Measurements from ENCODE around the gene TFEB.

The TFEB gene

DNA sequence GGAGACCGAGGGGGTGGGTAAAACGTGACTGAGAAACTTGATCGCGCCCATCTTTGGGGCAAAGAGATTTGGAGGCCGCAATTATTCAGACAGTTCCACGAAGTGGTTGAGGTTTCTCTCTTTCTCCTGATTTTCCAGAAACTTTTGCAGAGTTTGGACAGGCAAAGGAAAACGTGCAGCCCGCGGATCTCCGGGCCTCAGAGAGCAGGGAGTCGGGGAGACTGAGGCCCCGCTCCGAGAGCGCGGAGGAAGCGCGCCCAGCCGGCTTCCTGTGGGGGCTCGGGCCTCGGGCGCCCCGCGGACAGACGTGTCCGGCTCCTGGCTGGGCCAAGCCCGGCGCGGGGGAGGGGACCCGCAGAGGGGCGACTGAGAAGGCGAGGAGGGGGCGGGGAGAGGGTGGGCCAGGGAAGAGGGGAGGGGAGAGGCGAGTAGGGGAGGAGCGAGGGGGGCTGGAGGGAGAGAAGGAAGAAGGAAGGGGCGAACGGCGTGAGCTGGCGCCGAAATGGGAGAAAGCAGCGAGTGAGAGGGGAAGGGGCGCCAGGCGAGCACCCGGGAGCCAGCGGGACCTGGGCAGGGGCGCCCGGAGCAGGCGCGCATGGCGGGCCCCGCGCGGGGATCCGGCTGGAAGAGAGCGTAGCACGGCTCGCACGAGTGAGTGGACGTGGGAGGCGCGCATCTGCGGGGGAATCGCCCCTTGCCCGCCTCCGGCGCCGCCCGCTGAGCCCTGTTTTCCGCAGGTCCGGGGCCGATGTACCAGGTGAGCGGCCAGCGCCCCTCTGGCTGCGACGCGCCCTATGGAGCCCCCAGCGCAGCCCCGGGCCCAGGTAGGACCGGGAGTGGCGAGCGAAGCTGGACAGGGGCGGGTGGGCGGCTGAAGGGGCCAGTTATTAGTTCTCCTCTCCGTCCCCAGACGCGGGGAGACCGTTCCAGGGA, 97.1 kb downstream of the TFEB start, which contains the start of gene MDFI:
Gene MDFI, plus strand, starts transcription at position 467 of the 933 bp plus-strand sequence. Its CDS starts 282 bp downstream, at position 749.
- DNase-seq (ENCODE audit: low spot score): peak; percentile 83

DNA sequence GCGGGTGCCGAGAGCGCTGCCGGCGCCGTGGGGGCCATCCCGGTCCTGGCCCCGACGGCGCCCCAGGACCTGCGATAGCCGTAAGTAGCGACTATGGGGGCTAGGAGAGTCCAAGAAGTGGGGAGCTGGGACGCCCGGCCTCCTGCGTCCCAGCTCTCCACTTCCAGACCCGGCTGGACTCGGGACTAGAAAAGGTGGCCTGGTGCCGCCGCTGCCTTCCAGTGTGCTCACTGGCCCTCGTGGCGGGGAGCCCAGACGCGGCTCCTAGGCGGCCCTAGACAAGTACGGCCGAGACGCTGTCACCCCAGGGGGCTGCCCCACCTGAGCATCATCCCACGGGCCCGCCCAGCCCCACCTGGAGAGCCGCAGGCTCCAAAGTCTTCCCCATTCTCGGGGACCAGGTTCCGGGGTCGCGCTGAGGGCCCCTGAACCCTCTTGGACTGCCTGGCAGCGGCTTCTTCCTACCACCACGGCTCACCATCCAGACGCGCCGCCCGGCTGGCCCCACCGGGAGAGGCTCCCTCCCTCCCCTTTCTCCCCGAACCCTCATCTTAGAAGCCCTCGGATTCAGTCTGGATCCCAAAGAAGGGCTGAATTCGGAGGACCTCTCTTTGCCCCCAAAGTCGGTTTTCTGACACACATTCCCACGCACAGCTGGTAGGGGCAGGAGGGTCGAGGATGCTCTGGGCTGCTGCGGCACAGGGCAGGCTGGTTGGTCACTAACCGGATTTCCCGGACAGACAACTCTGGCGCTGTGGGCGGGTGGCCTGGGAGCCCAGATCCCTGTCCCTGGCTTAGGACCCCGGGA, 98.0 kb downstream of the TFEB start:
- peak; percentile 54 for DNase-seq (ENCODE audit: low spot score)

DNA sequence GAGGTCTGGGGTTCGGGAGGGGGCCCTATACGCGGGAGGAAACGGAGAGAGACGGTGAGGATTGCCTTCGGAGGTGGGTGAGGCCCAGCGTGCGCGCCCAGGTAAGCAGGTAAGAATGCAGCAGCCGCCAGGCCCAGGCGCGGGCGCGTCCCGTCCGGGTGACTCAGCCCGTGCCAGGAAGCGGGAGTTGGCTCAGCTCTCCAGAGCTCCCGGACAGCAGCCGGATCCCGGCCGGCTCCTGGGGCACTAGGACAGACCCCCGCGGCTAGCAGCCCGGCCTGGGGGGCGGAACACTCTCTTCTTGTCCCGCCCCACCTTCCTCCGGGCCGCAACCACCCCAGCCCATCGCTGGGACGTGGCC, 98.6 kb downstream of the TFEB start:
- peak; percentile 80 for DNase-seq (ENCODE audit: low spot score)

GRCh38 chr6:41635365-41635764, 100.0 kb downstream of the TFEB start:
- DNase-seq (ENCODE audit: low spot score): no peak

GRCh38 chr6:41634657-41635056, 100.8 kb downstream of the TFEB start:
- DNase-seq (ENCODE audit: low spot score): no peak

Measured in iPS-NIHi11 (cell line).